HG02973 (cell line): ENCODE measurements around the gene CHGA.

Source experiments
- ATAC-seq: cut with Tn5 transposase; IDR thresholded peaks from one replicate; pipeline ENCODE4 v1.9.1; 2021; ENCODE audit warnings: moderate library complexity; ENCODE audit not compliant: unreplicated experiment

The CHGA gene

GRCh38 chr14:92976268-92976667, 53.3 kb downstream of the CHGA start:
- no peak for ATAC-seq

DNA sequence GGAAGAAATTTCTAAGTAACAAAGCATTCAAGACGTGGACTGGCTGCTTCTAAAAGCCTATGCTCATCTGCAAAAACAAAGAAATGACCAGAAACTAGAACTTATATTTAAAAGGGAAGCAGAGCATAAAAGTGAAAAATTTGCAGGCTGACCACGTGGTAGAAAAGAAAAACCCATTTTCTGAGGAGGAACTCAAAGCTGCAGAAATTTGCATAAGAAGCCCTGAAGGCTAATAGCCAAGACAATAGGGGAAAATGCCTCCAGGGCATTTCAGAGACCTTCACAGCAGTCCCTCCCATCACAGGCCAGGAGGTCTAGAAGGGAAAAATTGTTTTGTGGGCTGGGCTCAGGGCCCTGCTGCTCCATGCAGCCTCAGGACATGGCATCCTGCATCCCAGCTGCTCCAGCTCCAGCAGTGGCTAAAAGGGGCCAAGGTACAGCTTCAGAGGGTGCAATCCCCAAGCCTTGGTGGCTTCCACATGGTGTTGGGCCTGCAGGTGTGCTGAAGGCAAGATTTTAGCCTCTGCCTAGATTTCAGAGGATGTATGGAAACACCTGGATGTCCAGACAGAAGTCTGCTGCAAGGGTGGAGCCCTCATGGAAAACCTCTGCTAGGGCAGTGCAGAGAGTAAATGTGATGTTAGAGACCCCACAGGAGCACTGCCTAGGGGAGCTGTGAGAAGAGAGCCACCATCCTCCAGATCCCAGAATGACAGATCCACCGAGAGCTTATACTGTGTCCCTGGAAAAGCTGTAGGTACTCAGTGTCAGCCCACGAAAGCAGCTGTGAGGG, 55.5 kb downstream of the CHGA start:
- ATAC-seq, result no peak

GRCh38 chr14:92980866-92981265, 57.9 kb downstream of the CHGA start:
- ATAC-seq, result no peak

DNA sequence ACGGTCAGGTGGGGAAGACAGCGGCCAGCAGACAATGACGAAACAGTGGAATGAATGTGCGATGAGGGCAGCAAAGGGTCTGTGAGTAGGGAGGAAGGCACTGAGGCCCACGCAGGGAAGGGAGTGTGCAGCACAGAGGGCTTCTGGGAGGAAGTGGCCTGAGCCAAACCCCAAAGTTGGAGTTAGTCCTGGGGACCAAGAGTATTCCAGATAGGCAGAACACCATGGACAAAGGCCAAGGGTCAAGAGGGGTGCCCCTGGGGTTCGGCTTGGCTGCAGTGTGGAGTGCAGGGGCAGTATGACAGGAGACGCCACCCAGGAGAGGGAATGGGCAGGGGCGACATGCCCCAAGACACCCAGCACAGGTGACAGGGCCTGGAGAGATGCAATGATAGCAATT, 58.8 kb downstream of the CHGA start:
- ATAC-seq, result no peak

GRCh38 chr14:92982956-92983355, 60.0 kb downstream of the CHGA start:
- ATAC-seq, result no peak

GRCh38 chr14:92984082-92984788, 61.3 kb downstream of the CHGA start:
- ATAC-seq, result no peak
